Measurements from ENCODE around the gene NEBL. TPM values are rescaled to one million over a fixed set of nuclear protein-coding genes. Genes with fewer than 3 reads are reported as not detected.

The NEBL gene
- total RNA-seq, 1 donor from 2014 or later, result 4.6 TPM

DNA sequence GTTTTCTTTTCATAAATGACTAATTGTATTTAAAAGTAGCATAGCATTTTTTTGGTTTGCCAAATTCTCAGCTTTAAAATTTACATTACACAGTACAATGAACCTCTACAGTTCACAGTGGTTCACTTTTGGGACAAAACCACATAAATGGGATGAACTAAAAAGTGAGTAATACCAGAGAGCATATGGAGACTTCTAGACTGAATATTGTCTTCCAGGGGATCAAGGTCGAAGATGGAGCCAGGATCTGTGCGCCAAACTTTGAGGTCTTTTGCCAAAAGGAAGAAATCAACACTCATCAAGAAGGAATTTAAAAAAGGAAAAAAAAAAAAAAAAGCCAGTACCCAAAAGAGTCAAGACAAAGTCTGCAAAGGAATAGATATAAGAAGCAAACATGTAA is 87.5 kb downstream of the NEBL start:
- TF ChIP-seq CTCF (conservative IDR thresholded peaks at IDR 0.05; ENCODE audit: low read depth, low read length), result no peak
- H3K4me3 ChIP-seq (ENCODE audit: low read depth, low read length), result no peak overlapping the region
- no peak for DNase-seq (ENCODE audit: low read depth)

GRCh38 chr10:20806487-20806886 is 90.6 kb downstream of the NEBL start:
- TF ChIP-seq CTCF (conservative IDR thresholded peaks at IDR 0.05; ENCODE audit: low read depth, low read length), result no peak
- no peak for DNase-seq (ENCODE audit: low read depth)

GRCh38 chr10:20797290-20797689 is 99.8 kb downstream of the NEBL start:
- TF ChIP-seq CTCF (conservative IDR thresholded peaks at IDR 0.05; ENCODE audit: low read depth, low read length), result no peak
- no peak for DNase-seq (ENCODE audit: low read depth)
- H3K4me3 ChIP-seq (ENCODE audit: low read depth, low read length), result no peak overlapping the region

More at GRCh38 chr10:20806487-20806886, 90.6 kb downstream of the NEBL start:
- H3K4me3 ChIP-seq (ENCODE audit: low read depth, low read length), result no peak overlapping the region

DNA sequence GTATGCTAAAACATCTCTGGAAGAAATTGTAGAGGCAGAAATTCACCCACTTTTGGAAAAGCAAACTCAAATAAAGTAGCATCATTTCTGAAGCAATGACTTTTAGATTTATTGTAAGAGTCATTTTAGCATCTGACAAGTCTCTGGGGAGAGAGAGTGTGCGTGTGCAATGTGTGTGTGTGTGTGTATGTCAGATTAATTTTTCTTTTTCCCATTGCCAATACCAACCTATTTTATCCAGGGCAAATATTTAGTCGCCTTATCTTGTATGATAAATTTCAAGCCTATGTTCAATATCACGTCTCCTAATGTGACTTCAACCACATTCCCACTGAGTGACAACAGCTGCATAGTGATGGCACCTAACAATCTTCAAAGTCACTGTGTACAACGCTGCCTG is 101.7 kb downstream of the NEBL start:
- no peak for DNase-seq (ENCODE audit: low read depth)
- H3K4me3 ChIP-seq (ENCODE audit: low read depth, low read length), result no peak overlapping the region
- no peak for TF ChIP-seq CTCF (conservative IDR thresholded peaks at IDR 0.05; ENCODE audit: low read depth, low read length)

DNA sequence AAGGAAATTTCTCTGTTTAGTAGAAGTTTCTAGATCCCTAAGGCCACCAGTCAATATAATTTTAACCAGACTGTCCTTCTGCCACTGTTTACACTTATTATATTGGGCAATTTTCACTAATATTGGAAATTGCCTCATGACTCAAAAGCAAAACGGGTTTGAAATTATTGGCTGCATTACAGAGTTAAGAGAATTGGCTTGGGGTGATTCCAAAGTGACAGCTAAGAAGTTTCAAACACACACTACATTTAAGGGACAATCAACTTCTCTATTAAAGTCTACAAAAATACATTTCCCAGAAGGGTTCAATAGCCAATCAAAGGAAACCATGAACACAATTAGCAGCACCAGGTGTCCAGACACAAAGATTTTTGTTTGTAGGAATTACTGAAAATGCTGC is 111.9 kb downstream of the NEBL start:
- TF ChIP-seq CTCF (conservative IDR thresholded peaks at IDR 0.05; ENCODE audit: low read depth, low read length), result no peak
- DNase-seq (ENCODE audit: low read depth), result no peak
- H3K4me3 ChIP-seq (ENCODE audit: low read depth, low read length), result no peak overlapping the region

- no peak overlapping the region for H3K4me3 ChIP-seq (ENCODE audit: low read depth, low read length)
- no peak for DNase-seq (ENCODE audit: low read depth)
Observed at GRCh38 chr10:20778008-20778757, 118.9 kb downstream of the NEBL start.

More at GRCh38 chr10:20778008-20778757, 118.9 kb downstream of the NEBL start:
- no peak for TF ChIP-seq CTCF (conservative IDR thresholded peaks at IDR 0.05; ENCODE audit: low read depth, low read length)
